ENCODE measurements around the gene TNS1. TPM values are rescaled to one million over a fixed set of nuclear protein-coding genes. Genes with fewer than 3 reads are reported as not detected.

TNS1 gene
- total RNA-seq, 1 experiment from 2014 or later: 6.2 TPM

GRCh38 chr2:217910875-217911212 lies 92.0 kb downstream of the TNS1 start:
- H3K4me3 ChIP-seq (replicated peaks in 1 of 2; ENCODE audit: low read depth in 1 of 2, low read length in 2 of 2): no peak overlapping the region
- H4K20me1 ChIP-seq (ENCODE audit: insufficient read depth): no peaks in the 10 kb centered on the region
- no TSS peak for BruUV-seq (replicated peaks)
- DNase-seq (ENCODE audit: low read depth, low spot score) (no peak), ATAC-seq (no peak)
- H3K9ac ChIP-seq (ENCODE audit: low read length): no peak overlapping the region
- ChIA-PET RAD21 (ENCODE audit: low non-redundant PET in 1 of 2, low total read pairs in 2 of 2, uncharacterized antibody in 2 of 2, unreplicated experiment in 2 of 2) (no interaction called here), CTCF (no interaction called here), POLR2A (no interaction called here)
- no peak for TF ChIP-seq CTCF (IDR thresholded peaks at IDR 0.05 in 2 of 3, conservative IDR thresholded peaks at IDR 0.05 in 1 of 3; ENCODE audit: borderline replicate concordance in 1 of 3, insufficient read depth in 1 of 3, low read depth in 2 of 3, low read length in 2 of 3)
- no peak for TF ChIP-seq TCF7L2 (IDR thresholded peaks at IDR 0.05; ENCODE audit: borderline replicate concordance, extremely low read depth, insufficient read depth, insufficient read length)
- no peak for TF ChIP-seq ATF3 (IDR thresholded peaks at IDR 0.05)
- TF ChIP-seq JUND (IDR thresholded peaks at IDR 0.05): no peak
- TF ChIP-seq RAD21 (IDR thresholded peaks at IDR 0.05; ENCODE audit: low read depth): no peak
- no peak for TF ChIP-seq EZH2 (IDR thresholded peaks at IDR 0.05)
- no peak for TF ChIP-seq EGR1 (IDR thresholded peaks at IDR 0.05; ENCODE audit: low read depth)
- no peak for TF ChIP-seq CBX3 (IDR thresholded peaks at IDR 0.05; ENCODE audit: low read depth)
- no peak for TF ChIP-seq SIN3A (IDR thresholded peaks at IDR 0.05; ENCODE audit: low read depth)
- no peak overlapping the region for H3K4me2 ChIP-seq (ENCODE audit: low read length)
- H3K9me2 ChIP-seq (ENCODE audit: insufficient read depth): no peaks in the 10 kb centered on the region
- H3K79me2 ChIP-seq (ENCODE audit: insufficient read depth, low read length): no peaks in the 10 kb centered on the region
- H2AFZ ChIP-seq (ENCODE audit: low read depth, low read length, poor library complexity, severe bottlenecking): no peak overlapping the region
- H3K4me1 ChIP-seq (ENCODE audit: control insufficient read depth in 1 of 2, insufficient read depth in 2 of 2, low read length in 2 of 2): no peaks in the 10 kb centered on the region
- H3K9me3 ChIP-seq (ENCODE audit: control insufficient read depth in 1 of 2, insufficient read depth in 1 of 2, low read depth in 1 of 2, low read length in 2 of 2): no peaks in the 10 kb centered on the region
- H3K27ac ChIP-seq (ENCODE audit: low read depth, low read length): no peak overlapping the region
- H3K36me3 ChIP-seq (ENCODE audit: control insufficient read depth in 1 of 2, insufficient read depth in 2 of 2, low read length in 2 of 2): no peaks in the 10 kb centered on the region
- H3K27me3 ChIP-seq (ENCODE audit: insufficient read depth, low read length): no peaks in the 10 kb centered on the region
- intact Hi-C loops (cut with micrococcal nuclease): no loop called here

All from HCT116 (cell line).